ENCODE data around the gene VAV3.

The VAV3 gene

DNA sequence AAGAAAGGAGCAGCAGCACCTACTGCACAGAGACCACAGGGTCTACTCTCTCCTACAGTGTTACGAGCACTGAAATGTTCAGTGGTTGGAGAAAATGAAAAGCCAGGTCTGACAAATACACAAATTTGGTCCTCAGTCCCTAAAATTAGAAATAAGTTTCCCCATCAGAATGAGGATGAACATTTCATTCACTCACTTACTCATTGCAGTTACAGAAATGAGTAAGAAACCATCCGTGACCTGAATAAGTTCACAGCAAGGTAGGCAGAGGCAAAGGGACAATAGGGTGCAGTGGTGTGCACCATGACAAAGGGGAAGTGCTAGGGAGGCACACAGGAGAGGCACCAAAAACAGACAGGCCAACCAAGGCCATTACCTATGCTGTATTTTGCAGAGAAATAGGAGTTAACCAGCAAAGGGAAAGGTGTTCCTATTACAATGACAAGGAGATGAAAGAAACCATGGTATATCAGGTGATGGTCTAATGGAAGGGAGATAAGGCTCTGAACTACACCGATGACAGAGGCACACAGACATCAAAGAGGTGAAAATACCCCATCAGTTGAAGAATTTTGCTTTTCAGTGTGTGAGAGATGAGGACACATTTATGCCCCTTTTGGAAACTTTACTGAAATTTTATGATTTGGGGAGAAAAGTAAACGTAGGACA, 29.4 kb downstream of the VAV3 start:
- ChIA-PET POLR2A (ENCODE audit: low non-redundant PET) (no interaction called here), CTCF (interaction anchor here (0.6 kb wide), 1 partner anchor 68 kb away, joined by 3 read pairs; no protein-coding TSS in a partner anchor)
- TF ChIP-seq CTCF (conservative IDR thresholded peaks at IDR 0.05; ENCODE audit: low read depth): no peak
- H3K27ac ChIP-seq: no peak overlapping the region
- peak; percentile 1 for DNase-seq (ENCODE audit: low spot score)

- ChIA-PET POLR2A (ENCODE audit: low non-redundant PET) (no interaction called here), CTCF (interaction anchor here (0.6 kb wide), 1 partner anchor 69 kb away, joined by 3 read pairs; no protein-coding TSS in a partner anchor)
- no peak for TF ChIP-seq CTCF (conservative IDR thresholded peaks at IDR 0.05; ENCODE audit: low read depth)
- no peak overlapping the region for H3K27ac ChIP-seq
- DNase-seq (ENCODE audit: low spot score): no peak
These were observed 30.4 kb downstream of the VAV3 start for GRCh38 chr1:107934578-107934977.

- no peak for DNase-seq (ENCODE audit: low spot score)
- H3K27ac ChIP-seq: no peak overlapping the region
- TF ChIP-seq CTCF (conservative IDR thresholded peaks at IDR 0.05; ENCODE audit: low read depth): no peak
- ChIA-PET CTCF (no interaction called here), POLR2A (ENCODE audit: low non-redundant PET) (no interaction called here)
These were observed 31.2 kb downstream of the VAV3 start for GRCh38 chr1:107933736-107934135.

- CTCF ChIA-PET: interaction anchor here (0.6 kb wide), 1 partner anchor 147 kb away, joined by 3 read pairs; no protein-coding TSS in a partner anchor
- TF ChIP-seq CTCF (conservative IDR thresholded peaks at IDR 0.05; ENCODE audit: low read depth): no peak
- DNase-seq (ENCODE audit: low spot score): no peak
- POLR2A ChIA-PET (ENCODE audit: low non-redundant PET): no interaction called here
- H3K27ac ChIP-seq: no peak overlapping the region
These were observed 34.7 kb downstream of the VAV3 start for GRCh38 chr1:107930292-107930691.

DNA sequence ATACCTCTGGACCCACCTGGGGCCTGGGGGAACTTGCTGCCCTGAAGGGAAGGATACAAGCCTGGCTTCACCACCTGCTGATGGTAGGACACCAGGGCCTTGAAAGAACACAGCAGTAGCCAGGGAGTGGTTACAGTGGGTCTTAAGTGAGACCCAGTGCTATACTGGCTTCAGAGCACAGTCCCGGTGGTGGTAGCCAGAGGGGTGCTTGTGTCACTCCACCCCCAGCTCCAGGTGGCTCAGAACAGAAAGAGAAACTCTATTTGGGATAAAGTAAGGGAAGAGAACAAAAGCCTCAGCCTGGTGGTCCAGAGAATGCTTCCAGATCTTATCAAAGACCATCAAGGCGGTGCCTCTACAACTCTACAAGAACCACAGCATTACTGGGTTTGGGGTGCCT, 37.2 kb downstream of the VAV3 start:
- no peak overlapping the region for H3K27ac ChIP-seq
- DNase-seq (ENCODE audit: low spot score): no peak
- ChIA-PET POLR2A (ENCODE audit: low non-redundant PET) (no interaction called here), CTCF (no interaction called here)
- TF ChIP-seq CTCF (conservative IDR thresholded peaks at IDR 0.05; ENCODE audit: low read depth): no peak

DNA sequence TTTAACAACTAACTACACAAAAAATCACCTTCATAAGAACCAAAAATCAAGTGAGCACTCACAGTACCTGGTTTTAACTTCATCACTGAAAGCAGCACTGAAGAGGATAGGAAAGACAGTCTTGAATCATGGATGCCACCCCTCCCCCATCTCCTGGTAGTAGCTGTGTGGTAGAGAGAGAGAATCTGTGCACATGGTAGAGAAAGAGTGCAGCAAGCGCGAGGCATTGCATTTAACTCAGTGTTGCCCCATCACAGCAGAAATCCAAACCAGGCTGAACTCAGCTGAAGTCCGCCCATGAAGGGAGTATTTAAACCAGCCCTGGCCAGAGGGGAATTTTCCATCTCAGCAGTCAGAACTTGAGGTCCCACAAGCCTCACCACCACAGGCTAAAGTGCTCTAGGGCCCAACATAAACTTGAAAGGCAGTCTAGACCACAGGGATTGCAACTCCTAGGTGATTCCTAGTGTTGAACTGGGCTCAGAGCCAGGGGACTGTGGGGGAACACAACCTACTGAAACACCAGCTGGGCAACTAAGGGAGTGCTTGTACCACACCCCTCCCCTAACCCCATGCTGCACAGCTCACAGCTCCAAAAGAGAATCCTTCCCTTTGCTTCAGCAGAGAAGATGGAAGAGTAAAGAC, 38.4 kb downstream of the VAV3 start:
- no peak for DNase-seq (ENCODE audit: low spot score)
- ChIA-PET POLR2A (ENCODE audit: low non-redundant PET) (no interaction called here), CTCF (no interaction called here)
- no peak for TF ChIP-seq CTCF (conservative IDR thresholded peaks at IDR 0.05; ENCODE audit: low read depth)
- no peak overlapping the region for H3K27ac ChIP-seq
